DMS 273 treated with DMSO at 0.1 percent for 48 hours (cell line): Measurements from ENCODE around the gene TSPAN4.

Source experiments
- DNase-seq: peaks from one replicate; lab custom pipeline; 2025; lab: John Stamatoyannopoulos, UW

TSPAN4 gene

DNA sequence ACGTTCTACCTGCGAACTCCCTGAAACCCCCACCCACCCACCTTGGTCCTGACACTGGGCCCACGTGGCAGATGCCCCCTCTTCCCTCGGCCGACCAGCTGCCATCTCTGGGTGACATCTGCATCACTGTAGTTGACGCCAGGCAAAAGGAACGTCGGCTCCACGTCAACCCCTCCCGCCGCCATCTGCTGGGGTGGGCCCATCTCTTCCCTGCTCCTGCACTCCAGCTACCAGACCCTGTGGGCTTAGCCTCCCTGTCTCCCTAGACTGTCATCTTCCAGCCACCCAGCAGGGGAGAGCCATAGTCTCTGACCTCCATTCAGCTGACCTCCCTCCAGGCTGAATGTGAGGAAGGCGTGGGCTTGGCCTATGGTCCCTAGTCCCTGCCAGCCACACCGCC, 46.6 kb downstream of the TSPAN4 start:
- no peak for DNase-seq

DNA sequence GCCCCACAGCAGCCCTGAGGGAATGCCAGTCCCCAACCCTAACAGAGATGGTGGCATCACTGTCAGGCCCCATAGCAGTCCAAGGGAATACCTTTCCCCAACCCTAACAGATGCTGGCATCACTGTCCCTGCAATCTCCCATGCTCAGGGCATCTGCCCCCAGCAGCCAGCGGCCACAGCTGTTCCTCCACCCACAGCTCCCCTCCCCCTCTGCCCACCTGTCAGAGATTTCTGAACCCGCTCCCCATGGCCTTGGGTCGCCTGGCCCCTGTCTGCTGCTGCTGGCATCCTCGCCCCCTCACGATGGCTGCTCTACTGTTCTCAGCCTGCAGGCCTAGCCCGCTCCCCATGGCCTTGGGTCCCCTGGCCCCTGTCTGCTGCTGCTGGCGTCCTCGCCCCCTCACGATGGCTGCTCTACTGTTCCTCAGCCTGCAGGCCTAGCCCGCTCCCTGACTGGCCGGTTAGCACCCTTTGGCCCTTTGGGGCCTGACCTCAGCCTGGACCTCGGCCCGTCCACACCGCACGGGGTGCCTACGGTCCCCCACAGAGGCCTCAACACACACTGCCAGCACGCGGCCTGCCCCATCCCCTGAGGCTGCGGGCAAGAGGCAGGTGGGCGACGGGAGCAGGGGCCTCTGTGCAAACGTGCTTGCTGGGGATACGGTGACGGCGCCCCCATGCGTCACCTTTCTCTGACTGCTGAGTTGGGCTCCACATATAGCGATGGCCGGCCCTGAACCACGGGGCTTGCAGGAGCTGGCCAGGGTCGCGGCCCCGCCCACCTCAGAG, 47.2 kb downstream of the TSPAN4 start:
- DNase-seq, result no peak

DNA sequence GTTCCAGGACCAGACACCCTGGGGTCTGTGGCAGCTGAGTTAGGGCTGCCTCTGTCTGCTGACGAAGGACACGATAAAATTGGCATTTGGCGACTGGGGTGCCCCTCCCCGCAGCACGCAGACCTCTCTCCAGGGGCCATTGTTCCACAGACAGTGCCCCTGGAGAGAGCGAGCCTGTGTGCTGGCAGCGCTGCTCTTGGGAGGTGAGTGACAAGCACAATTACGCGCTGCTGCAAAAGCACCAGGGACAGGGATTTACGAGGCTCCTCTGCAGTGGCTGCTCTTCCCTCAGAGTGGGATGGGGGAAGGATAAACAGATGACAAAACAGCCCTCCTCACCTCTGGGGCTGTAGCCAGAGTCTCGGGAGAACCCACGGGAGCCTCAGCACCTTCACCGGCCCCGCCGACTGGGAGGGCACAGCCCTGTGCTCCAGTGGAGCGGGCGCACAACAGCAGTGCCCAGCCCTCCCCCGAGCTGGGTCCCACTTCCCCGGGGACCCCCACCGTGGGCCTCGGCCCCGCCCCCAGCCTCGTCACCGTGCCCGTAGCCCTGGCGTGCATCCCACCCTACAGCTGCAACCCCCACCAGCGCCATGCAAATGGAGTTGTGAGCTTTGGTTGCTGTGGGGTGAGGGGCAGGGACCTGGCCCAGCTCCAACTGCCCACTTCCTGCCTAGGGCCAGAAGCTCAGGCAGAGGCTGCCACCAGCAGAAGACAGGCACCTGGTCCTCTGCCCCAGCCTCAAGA, 48.3 kb downstream of the TSPAN4 start:
- DNase-seq, result no peak

DNA sequence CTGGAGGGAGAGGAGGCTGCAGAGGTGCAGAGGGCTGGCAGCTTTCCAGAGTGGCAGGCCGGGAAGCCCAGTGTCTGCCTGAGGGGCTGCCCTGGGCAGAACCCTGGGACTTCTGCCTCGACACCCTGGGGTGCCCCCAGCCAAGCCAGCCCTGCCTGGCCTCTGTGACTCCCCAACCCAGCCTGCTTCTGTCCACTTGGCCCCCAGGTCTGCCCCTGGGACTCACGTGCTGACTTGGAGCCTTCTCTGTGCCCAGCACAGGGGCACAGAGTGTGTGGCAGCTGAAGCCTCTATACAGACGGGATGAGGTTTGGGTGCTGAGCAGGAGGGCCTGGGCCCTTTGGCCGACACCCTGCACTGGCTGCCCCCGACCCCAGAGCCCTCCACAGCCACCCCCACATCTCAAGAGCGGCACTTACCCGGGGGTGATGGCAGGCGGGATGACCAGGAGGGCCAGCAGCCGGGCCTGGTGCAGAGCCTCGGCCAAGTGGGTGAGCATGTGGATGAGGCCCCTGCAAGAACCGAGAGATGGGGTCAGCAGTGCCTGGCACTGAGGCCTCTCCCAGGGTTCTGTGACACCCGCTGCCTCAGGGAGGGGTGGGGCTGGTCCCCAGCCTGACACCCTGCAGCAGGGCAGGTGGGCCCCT, 50.5 kb downstream of the TSPAN4 start:
- no peak for DNase-seq

DNA sequence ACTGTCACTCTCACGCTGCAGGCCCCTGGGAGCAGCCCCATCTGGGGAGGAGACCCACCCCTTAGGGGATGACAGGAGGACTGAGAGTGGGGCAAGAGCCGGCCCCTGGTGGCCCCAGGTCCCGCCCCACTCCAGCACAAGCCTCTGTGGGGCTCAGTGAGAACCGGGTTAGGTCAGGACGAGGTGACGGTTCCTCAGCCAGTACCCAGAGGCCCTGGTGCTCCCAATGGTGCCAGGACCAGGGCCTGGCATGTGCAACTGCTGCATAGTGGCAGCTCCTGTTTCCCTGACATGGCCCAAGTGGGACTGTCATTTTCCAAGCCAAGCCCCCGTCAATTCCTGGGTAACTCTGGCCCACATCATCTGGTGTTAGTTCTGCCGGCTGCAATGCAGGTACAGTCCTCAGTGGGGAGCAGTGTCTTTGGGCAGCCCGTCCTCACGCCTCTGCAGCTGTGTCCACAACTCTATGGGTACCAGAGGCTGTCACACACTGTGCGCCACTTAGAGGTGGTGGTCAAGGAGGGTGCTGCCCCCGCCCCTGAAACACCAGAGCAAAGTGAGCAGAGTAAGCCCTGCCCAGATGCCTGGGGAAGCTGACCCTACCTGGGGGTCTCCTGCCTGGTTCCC, 52.0 kb downstream of the TSPAN4 start:
- DNase-seq, result no peak

DNA sequence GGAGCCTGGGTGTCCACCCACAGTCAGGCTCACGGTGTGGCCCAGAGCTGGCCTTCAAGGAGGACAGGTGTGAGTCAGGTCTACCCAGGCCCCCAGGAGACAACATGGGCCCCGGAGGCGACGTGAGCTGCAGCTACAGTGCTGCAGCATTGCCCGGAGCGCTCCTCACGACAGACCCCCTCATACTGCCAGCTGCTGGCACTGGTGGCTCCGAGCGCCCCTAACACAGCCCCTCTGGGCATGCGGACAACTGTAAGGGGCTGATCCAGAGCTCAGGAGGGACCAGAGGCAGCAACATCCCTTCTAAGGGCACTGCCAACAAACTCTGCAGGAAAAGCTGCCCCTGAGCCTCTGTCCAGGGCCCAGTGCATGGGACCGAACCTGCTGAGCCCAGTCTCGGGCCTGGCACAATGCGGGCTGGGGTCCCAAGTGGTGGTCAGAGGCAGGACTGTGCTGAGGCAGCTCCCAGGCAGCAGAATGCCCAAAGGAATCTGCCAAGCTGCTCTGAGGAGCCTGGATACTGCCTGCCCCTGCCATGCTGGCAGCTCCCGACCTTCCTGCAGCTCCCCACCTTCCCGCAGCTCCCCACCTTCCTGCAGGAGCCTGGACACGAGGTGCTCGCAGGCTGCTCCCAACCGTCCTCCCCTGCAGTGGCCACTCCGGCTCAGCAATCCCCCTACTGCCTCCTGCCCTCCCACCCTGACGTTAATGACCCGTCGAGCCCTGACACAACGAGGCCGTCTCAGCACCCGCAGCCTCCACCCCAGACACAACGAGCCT, 52.9 kb downstream of the TSPAN4 start:
- no peak for DNase-seq

DNA sequence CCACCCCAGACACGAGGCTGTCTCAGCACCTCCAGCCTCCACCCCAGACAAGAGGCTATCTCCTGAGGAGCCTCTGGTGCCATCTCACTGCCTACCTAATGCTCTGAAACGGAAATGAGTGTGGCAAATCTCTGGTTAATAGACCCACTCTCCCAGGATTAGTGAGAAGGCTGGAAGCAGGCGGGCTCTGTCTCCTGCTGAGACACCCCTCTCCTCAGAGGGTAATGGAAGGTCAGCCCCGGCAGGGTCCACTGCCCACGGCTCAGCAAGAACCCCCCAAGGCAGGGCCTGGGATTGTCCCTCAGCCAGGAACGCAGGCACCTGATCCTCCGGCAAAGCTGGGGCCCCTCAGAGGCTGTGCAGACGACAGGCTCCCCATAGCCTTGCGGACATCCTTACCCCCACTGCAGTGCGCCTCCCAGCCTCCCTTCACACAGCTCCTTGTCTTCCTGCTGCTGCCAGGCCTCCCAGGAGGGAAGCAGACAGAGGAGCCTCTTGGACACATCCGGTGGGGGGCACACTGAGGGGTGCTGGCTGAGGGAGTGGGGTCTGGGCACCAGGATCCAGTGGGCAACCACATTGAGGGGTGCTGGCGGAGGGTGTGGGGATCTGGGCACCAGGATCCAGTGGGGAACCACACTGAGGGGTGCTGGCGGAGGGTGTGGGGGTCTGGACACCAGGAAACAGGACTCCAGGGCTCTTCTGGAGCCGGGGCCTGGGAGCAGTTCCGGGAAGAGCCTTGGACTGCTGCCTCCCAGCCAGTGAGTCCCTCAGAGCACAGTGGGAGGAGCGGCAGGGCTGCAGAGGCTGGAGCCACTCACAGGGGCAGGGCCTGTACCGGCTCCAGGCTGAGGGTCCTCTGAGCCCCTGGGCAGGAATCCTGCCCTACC, 54.8 kb downstream of the TSPAN4 start:
- no peak for DNase-seq

DNA sequence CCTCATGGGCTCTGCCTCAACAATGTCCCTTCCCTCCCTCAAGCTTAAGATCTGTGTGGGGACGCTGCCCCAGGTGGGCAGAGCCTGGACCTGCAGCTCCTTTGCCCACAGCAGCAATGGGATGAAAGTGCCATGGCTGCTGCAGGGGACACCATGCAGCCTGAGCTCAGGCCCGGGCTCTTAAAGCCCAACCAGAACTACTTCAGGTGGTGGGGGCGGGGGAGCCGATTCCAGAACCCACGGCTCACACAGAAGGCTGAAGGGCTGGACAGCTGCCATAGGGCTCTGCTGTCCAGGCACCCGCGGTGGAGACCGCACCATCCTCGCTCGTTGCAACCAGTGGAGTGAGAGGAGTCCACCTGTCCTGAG, 55.5 kb downstream of the TSPAN4 start:
- no peak for DNase-seq

DNA sequence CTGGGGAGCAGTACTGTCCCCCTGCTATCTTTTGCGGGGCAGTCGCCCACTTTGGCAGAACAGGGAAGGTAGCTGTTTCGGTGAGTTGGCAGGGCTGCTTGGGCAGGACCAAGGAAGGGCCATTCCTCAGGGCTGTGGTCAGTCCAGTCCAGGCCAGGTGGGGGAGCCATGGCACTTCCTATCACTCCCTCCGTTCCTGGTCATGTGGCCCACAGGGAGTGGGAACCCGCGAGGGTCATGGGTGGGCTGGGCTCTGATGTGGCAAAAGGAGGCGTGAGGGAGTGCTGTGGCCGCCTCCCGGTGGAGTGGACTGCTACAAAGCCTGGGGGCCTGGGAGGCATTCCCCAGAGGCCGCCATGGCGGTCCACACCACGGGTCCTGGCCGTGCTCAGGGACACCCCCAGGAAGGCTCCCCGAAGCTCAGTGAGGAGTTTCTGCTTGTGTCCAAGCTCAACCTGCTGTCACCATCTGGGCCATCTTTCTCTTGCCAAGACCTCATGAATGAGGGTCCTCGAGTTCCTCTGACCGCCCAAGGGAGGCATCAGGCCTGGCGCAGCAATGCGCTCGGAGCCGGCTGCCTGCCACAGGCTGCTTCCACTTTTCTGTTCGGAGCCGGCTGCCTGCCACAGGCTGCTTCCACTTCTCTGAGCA, 56.0 kb downstream of the TSPAN4 start:
- no peak for DNase-seq

DNA sequence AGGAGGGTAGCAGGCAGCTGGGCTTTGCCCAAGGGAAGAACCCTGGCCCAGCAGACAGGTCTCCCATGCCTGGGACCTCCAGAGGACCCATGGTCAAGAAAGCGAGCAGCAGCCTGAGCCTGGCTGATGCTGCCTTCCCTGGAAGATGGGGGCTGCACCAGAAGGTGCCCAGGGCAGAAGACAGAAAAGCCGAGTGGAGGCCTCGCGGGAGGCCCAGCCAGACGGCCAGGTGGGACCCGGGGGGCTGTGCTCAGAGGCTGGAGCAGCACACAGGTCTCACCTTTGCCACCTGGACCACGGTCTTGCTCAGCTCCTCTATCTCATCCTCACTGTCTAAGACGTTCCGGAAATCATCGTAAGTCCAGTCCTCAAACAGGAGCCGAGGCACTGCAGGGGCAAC, 57.1 kb downstream of the TSPAN4 start:
- no peak for DNase-seq

DNA sequence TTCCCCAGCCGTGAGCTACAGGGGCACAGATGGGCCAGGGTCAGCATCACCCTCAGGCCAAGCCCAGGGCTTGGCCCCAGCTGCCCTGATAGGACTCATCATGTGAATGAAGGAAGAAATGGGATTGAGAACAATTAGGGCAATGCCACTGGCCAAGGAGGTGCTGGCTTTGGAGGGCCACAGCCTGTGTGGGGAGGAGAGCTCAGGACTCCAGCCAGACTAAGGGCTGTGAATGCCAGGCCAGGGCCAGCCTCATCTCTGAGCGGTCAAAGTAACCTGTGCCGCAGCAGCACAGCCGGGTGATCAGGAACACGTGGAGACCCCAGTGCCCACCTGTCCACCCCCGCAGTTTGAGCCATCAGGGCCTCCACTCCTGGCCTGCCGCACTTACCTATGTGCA, 57.9 kb downstream of the TSPAN4 start:
- no peak for DNase-seq

DNA sequence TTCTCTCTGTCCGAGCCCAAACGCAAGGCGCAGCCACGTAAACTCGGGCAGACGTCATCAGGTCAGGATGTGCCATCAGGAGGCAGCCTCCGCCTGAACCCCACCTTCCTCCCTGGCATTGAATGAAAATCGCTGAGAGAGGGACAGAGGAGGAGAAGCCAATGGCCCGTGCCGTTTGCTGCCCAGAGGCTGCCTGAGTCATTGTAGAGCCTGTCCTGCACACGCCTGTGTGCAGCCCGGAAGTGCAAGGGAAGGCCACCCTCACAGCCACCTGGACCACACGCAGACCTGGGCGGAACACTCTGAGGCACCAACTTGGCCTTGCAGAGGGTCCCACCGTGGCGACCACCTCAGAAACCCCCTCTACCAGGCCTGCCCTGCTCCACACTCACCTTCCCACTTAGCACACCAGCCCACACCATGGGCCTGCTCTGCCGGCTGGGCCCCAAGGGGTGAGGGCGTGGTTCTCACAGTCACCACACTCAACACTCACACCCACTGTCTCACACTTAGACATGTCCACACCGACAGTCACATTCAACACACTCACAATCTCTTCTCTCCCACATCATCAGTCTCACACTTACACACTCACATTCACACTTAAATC, 58.9 kb downstream of the TSPAN4 start:
- no peak for DNase-seq

DNA sequence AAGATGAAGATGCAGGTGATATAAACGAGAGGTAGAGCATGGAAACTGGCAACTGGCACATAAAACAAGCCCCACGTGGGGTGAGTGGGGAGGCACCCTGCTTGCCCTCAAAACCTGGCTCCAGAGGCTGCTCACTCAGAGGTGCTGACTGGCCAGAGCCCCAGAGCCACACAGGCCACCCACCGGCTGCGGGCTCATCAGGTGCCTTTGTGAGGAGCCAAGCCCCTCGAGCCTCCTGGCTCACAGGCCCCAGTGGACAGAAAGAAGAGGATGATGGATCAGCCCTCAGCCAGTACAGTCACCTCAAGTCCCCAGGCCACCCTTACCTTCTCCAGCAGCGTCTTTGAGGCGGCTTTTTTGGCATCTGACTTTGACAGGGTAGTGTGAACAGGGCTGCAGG, 61.7 kb downstream of the TSPAN4 start:
- no peak for DNase-seq

DNA sequence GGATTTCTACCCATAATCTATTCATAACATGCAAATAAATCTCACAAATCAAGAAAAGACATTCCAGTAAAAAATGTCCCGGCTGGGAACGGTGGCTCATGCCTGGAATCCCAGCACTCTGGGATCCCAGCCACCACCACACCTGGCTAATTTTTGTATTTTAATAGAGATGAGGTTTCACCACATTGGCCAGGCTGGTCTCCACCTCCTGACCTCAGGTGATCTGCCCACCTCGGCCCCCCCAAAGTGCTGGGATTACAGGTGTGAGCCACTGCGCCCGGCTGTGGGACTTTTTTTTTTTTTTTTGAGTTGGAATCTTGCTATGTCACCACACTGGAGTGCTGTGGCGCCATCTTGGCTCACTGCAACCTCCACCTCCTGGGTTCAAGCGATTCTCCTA, 63.3 kb downstream of the TSPAN4 start:
- no peak for DNase-seq

DNA sequence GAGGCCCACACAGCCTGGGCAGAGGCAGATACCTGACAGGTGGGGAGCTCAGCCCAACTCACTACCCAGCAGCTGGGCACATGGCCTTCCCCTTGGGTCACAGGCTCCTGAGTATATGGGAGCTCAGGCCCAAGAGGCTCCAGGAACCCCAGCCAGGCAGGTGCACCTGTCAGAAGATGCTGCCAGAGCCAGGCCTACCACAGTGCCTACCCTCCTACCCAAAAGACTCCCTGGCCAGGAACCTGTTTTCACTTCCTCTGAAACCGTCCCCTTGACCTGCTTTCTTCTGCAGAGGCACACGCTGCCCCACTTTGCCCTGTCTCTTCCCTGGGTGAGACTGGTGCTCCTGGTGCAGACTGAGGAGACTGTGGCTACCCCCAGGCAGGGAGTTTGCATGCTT, 65.0 kb downstream of the TSPAN4 start:
- DNase-seq, result no peak

DNA sequence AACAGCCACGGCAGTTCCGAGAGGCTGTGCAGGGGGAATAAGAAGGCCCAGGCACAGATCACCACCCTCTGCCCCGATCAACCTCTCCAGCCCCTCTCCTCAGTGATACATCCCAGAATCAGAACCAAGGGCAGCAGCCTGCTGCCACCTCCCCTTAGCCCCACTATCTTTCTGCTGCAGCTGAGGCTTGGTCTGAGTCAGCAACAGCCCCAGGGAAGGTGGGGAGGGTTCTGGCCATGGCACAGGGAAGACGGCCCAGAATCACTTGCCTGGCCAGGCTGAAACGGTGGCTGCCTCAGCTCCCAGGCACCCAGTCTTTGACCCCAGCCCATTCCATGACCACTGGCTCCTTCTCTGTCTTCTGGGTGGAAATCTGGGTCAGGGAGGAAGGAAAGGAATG, 65.6 kb downstream of the TSPAN4 start:
- no peak for DNase-seq

DNA sequence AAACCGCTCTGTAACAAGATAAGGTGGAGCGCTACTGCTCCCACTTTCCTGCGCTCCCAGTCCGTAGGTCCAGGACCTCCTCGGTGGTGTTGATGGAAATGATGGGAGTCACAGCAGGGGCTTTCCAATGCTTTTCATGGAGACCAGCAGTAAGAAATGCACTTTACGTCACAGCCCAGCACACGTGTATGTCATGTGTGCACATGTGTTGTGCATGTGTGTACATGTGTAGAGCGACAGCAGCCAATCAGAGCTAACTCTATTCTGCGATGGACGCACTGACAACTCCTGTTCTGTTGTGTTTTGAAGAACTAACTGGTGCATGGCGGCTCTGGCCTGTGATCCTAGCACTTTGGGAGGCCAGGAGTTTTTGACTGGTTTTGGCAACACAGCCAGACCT, 66.8 kb downstream of the TSPAN4 start:
- DNase-seq, result no peak

DNA sequence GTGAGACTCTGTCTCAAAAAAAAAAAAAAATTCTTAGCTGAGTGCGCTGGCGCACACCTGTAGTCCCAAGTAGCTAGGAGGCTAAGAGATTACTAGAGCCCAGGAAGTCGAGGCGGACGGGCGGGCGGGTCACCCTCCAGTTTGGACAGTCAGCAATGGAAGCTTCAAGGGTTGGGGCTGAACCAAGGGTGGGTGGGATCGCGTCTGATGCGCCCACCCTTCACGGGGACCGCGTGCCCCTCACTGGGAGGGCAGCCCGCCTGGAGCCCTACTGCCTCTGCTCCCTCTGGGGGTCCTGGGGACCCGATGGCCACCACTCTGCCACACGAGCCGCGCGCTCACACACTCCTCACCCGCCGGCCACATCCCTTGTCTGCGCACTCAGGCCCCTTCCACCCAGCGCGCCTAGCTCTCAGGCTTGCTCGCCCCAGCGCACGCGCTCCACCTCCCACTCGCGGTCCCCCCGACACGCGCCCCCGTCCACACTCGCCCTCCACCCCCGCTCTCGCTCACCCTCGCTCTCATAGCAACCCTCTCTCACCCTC, 67.5 kb downstream of the TSPAN4 start:
- DNase-seq, result no peak

DNA sequence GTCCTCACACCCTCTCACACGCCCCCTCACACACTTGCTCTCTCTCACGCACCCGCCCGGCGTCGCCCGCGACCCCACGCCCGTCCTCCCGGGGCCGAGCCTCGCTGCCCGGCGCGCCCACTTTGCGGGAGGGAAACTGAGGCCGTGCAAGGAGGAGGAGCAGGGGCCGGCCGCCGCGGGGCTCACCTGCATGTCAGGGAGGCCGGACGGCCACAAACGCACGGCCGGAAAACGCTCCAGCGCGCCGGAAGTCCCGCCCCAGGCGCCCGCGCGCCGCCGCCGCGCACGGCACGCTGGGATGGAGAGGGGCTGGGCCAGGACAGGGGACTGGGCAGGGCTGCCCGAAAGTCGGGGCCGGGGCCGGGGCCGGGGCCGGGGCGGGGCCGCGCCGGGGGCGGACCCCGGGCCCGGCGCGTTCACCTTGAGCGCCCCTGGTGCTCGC, 68.0 kb downstream of the TSPAN4 start, which contains the start of gene CHID1:
CHID1 (minus strand) TSS at position 222 of the 442 bp plus-strand sequence. CDS start 5,994 bp downstream, outside the sequence.
- no peak for DNase-seq
